ENCODE results near the gene MGAT4D.
"Not testable (repeated sequence)": the region's sequence is repeated elsewhere in the genome, so short reads cannot be mapped to it uniquely, and the experiment has no call there.

GRCh38 chr4:140444347-140444746 is 53.7 kb downstream of the MGAT4D start:
- TF ChIP-seq, protein P1, sequence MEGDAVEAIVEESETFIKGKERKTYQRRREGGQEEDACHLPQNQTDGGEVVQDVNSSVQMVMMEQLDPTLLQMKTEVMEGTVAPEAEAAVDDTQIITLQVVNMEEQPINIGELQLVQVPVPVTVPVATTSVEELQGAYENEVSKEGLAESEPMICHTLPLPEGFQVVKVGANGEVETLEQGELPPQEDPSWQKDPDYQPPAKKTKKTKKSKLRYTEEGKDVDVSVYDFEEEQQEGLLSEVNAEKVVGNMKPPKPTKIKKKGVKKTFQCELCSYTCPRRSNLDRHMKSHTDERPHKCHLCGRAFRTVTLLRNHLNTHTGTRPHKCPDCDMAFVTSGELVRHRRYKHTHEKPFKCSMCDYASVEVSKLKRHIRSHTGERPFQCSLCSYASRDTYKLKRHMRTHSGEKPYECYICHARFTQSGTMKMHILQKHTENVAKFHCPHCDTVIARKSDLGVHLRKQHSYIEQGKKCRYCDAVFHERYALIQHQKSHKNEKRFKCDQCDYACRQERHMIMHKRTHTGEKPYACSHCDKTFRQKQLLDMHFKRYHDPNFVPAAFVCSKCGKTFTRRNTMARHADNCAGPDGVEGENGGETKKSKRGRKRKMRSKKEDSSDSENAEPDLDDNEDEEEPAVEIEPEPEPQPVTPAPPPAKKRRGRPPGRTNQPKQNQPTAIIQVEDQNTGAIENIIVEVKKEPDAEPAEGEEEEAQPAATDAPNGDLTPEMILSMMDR (conservative IDR thresholded peaks at IDR 0.05) = not testable (repeated sequence)
- not testable (repeated sequence) for TF ChIP-seq ZFX (IDR thresholded peaks at IDR 0.05)
